ENCODE data around the gene TUBB. TPM values are rescaled to one million over a fixed set of nuclear protein-coding genes. Genes with fewer than 3 reads are reported as not detected.

The TUBB gene
- total and polyA plus RNA-seq, 2 of the 8 experiments (the other 6 are each of a cell fraction or from before 2014, with no cell fraction given) = 1,880 to 3,022 TPM

DNA sequence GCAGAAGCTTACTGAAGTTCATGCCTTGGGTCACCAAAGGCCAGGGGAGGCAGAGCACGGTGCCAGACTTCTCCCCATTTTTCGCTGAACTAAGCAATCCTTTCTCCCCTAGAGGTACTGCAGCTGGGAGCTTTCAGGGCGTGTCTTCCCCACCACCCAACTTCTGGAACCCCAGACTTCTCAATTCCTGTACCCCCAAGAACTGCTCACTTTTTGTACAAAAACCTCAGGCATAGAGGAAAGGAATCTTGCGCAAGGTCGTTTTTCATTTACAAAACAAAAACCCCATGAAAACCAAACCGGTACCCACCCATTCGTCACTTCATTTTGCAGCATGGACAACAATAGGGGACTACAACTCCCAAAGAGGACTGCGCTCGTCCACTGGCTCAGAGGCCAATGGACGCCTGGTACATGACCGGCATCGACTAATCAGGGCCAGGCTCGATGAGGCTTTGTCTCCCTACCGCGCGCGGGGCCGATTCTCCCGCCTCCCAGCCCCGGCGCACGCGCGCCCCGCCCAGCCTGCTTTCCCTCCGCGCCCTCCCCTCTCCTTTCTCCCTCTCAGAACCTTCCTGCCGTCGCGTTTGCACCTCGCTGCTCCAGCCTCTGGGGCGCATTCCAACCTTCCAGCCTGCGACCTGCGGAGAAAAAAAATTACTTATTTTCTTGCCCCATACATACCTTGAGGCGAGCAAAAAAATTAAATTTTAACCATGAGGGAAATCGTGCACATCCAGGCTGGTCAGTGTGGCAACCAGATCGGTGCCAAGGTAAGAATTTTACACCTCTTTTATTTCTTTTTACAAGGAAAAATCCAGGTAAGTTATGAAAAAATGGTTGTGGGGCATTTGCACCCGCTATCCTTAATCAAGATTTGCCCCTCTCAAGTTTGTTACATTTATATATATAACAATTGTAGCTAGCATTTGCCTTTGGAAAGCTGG lies at the start of gene TUBB (continued):
- TF ChIP-seq, protein P1, sequence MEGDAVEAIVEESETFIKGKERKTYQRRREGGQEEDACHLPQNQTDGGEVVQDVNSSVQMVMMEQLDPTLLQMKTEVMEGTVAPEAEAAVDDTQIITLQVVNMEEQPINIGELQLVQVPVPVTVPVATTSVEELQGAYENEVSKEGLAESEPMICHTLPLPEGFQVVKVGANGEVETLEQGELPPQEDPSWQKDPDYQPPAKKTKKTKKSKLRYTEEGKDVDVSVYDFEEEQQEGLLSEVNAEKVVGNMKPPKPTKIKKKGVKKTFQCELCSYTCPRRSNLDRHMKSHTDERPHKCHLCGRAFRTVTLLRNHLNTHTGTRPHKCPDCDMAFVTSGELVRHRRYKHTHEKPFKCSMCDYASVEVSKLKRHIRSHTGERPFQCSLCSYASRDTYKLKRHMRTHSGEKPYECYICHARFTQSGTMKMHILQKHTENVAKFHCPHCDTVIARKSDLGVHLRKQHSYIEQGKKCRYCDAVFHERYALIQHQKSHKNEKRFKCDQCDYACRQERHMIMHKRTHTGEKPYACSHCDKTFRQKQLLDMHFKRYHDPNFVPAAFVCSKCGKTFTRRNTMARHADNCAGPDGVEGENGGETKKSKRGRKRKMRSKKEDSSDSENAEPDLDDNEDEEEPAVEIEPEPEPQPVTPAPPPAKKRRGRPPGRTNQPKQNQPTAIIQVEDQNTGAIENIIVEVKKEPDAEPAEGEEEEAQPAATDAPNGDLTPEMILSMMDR (IDR thresholded peaks at IDR 0.05; ENCODE audit: control extremely low read depth in 1 of 3, insufficient read depth in 1 of 3, low read depth in 1 of 3, low read length in 3 of 3) = no peak
- TF ChIP-seq SUZ12 (IDR thresholded peaks at IDR 0.05; ENCODE audit: low read length) (no peak), RNF2 (IDR thresholded peaks at IDR 0.05; ENCODE audit: borderline replicate concordance, low read depth, low read length, missing control alignments, poor library complexity, severe bottlenecking) (no peak), HDAC6 (IDR thresholded peaks at IDR 0.05; ENCODE audit: low read depth, low read length) (no peak), SIRT6 (IDR thresholded peaks at IDR 0.05; ENCODE audit: low read length) (peak; percentile 22), CEBPB (IDR thresholded peaks at IDR 0.05; ENCODE audit: low read depth, low read length) (peak; percentile 99), SIN3A (conservative IDR thresholded peaks at IDR 0.05 in 1 of 2, IDR thresholded peaks at IDR 0.05 in 1 of 2; ENCODE audit: low read depth in 1 of 2, low read length in 2 of 2) (peak in 1 of 2 experiments; percentile 50; a peak in 3 of 4 replicates), CTBP2 (IDR thresholded peaks at IDR 0.05; ENCODE audit: borderline replicate concordance, insufficient read depth, insufficient read length, low read length) (no peak)
